Fibroblast of skin of left biceps (primary cell): ENCODE results near the gene FAM163B.

Experiments
- DNase-seq, 2 experiments: peaks; one replicate each; pipeline ENCODE4 v3.0.0-alpha.2; 2013; ENCODE audit warnings: low read depth in 2 of 2

FAM163B gene

GRCh38 chr9:133528876-133529241 is 80.3 kb downstream of the FAM163B start:
- DNase-seq, result no peak

- DNase-seq, result no peak
Measured at GRCh38 chr9:133528001-133528875, 81.0 kb downstream of the FAM163B start.

- no peak for DNase-seq
Measured at GRCh38 chr9:133527444-133527920, 81.7 kb downstream of the FAM163B start.
